Osteoblast (primary cell): ENCODE measurements around the gene CASP10. TPM values are rescaled to one million over a fixed set of nuclear protein-coding genes. Genes with fewer than 3 reads are reported as not detected.
A peak's percentile ranks its signal among the peaks of the same experiment; 100 is the strongest.

Source experiments
- DNase-seq: peaks from one replicate; pipeline ENCODE4 v3.0.0; 2011; ENCODE audit warnings: low spot score, mixed read lengths; ENCODE audit not compliant: insufficient read length; ENCODE audit errors: missing footprints
- H2AFZ ChIP-seq: 2 replicates; pipeline ENCODE4 v1.6.0; 2011; ENCODE audit warnings: mild to moderate bottlenecking, low read length
- H3K27ac ChIP-seq: 2 replicates; pipeline ENCODE4 v1.5.1; 2011; ENCODE audit warnings: mild to moderate bottlenecking, low read depth, low read length, moderate library complexity
- H3K27me3 ChIP-seq: 2 replicates; pipeline ENCODE4 v1.6.0; 2012; ENCODE audit warnings: mild to moderate bottlenecking, control low read depth, inconsistent platforms, low read length, moderate library complexity; ENCODE audit not compliant: insufficient read depth
- H3K36me3 ChIP-seq: 2 replicates; pipeline ENCODE4 v1.5.1; 2011; ENCODE audit warnings: mild to moderate bottlenecking, low read length, control low read depth, moderate library complexity; ENCODE audit not compliant: insufficient read depth
- H3K4me1 ChIP-seq: 2 replicates; pipeline ENCODE4 v1.5.1; 2011; ENCODE audit warnings: mild to moderate bottlenecking, low read length, control low read depth, moderate library complexity; ENCODE audit not compliant: insufficient read depth
- H3K4me2 ChIP-seq: 2 replicates; pipeline ENCODE4 v1.6.0; 2011; ENCODE audit warnings: mild to moderate bottlenecking, low read length; ENCODE audit not compliant: insufficient read depth
- H3K4me3 ChIP-seq: fragments of 200-600 bp; sonication (generic); 3 replicates; pipeline ENCODE4 v1.5.1; 2012; ENCODE audit warnings: mild to moderate bottlenecking, low read length, inconsistent platforms; ENCODE audit not compliant: insufficient read depth
- H3K79me2 ChIP-seq: 2 replicates; pipeline ENCODE4 v1.6.0; 2012; ENCODE audit warnings: mild to moderate bottlenecking, low read length, control low read depth, inconsistent platforms; ENCODE audit not compliant: insufficient read depth
- H3K9me3 ChIP-seq: 2 replicates; pipeline ENCODE4 v1.5.1; 2011; ENCODE audit warnings: low read depth, low read length, control low read depth
- H4K20me1 ChIP-seq: 2 replicates; pipeline ENCODE4 v1.6.0; 2012; ENCODE audit warnings: mild to moderate bottlenecking, low read length, control low read depth; ENCODE audit not compliant: insufficient read depth
- total RNA-seq: library from RNA; depleted of rRNA; stranded (reverse); fragments of >200 nt; gene quantifications from 2 replicates; pipeline ENCODE4 v1.2.3, GENCODE V29; 2012
- TF ChIP-seq, protein P1 (sequence below): IDR thresholded peaks from 2 replicates; pipeline ENCODE4 v1.5.1; 2011; ENCODE audit warnings: mild to moderate bottlenecking, low read depth, low read length, moderate library complexity; ENCODE audit errors: extremely low read depth

The CASP10 gene
- total RNA-seq, 1 donor = 3.3 TPM

DNA sequence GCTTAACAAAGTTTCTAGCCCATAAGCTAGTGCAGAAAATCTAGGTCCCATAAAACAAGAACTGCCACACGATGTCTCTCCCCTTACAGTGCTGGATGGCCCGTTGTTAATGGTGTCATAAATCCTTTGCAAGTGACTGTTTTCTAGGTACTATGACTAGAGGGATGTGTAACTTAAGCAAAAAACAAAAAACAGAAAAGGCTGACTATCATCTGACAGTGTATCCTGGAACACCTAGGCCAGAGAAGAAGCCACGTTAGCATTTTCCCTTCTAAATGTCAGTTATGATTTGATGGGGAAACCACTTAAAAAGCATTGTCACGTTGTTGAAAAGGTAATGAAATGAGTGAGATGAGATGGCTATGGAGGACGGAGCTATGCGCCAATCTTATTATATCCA lies 79.8 kb downstream of the CASP10 start:
- no peak overlapping the region for H3K4me3 ChIP-seq
- H3K4me2 ChIP-seq = peak overlapping the region; percentile 17
- peak; percentile 25 for DNase-seq
- no peaks in the 10 kb centered on the region for H3K9me3 ChIP-seq
- H3K79me2 ChIP-seq = peaks cover 63% of the 10 kb centered on the region
- TF ChIP-seq, protein P1, sequence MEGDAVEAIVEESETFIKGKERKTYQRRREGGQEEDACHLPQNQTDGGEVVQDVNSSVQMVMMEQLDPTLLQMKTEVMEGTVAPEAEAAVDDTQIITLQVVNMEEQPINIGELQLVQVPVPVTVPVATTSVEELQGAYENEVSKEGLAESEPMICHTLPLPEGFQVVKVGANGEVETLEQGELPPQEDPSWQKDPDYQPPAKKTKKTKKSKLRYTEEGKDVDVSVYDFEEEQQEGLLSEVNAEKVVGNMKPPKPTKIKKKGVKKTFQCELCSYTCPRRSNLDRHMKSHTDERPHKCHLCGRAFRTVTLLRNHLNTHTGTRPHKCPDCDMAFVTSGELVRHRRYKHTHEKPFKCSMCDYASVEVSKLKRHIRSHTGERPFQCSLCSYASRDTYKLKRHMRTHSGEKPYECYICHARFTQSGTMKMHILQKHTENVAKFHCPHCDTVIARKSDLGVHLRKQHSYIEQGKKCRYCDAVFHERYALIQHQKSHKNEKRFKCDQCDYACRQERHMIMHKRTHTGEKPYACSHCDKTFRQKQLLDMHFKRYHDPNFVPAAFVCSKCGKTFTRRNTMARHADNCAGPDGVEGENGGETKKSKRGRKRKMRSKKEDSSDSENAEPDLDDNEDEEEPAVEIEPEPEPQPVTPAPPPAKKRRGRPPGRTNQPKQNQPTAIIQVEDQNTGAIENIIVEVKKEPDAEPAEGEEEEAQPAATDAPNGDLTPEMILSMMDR = no peak
- peaks cover 51% of the 10 kb centered on the region for H3K4me1 ChIP-seq
- no peak overlapping the region for H3K27ac ChIP-seq
- H2AFZ ChIP-seq = peak overlapping the region; percentile 17
- H4K20me1 ChIP-seq = no peaks in the 10 kb centered on the region
- H3K36me3 ChIP-seq = no peaks in the 10 kb centered on the region
- H3K27me3 ChIP-seq = no peaks in the 10 kb centered on the region

DNA sequence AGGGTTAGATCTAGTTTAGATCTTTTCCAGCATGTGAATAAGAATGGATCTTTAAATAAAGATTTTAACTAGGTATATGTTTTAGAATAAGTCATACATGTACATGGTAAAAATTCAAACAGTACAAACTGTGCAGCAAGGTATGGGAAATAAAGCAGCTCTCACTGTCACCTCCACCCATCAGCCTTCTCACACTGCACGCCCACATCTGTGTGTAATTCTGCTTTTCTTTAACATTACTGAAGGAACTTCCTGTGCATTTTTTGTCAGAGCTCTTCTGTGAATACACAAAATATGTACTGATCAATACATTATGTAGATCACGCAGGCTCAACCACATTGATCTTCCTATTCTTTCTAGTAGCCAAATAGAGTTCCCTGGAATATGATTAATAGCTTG lies 80.8 kb downstream of the CASP10 start:
- peak overlapping the region; percentile 23 for H3K4me2 ChIP-seq
- H3K79me2 ChIP-seq = peaks cover 57% of the 10 kb centered on the region
- no peak overlapping the region for H3K4me3 ChIP-seq
- no peaks in the 10 kb centered on the region for H3K27me3 ChIP-seq
- H4K20me1 ChIP-seq = no peaks in the 10 kb centered on the region
- no peak overlapping the region for H3K27ac ChIP-seq
- DNase-seq = no peak
- no peak overlapping the region for H2AFZ ChIP-seq
- H3K9me3 ChIP-seq = no peaks in the 10 kb centered on the region
- H3K36me3 ChIP-seq = no peaks in the 10 kb centered on the region
- H3K4me1 ChIP-seq = peaks cover 45% of the 10 kb centered on the region
- TF ChIP-seq, protein P1 = no peak

DNA sequence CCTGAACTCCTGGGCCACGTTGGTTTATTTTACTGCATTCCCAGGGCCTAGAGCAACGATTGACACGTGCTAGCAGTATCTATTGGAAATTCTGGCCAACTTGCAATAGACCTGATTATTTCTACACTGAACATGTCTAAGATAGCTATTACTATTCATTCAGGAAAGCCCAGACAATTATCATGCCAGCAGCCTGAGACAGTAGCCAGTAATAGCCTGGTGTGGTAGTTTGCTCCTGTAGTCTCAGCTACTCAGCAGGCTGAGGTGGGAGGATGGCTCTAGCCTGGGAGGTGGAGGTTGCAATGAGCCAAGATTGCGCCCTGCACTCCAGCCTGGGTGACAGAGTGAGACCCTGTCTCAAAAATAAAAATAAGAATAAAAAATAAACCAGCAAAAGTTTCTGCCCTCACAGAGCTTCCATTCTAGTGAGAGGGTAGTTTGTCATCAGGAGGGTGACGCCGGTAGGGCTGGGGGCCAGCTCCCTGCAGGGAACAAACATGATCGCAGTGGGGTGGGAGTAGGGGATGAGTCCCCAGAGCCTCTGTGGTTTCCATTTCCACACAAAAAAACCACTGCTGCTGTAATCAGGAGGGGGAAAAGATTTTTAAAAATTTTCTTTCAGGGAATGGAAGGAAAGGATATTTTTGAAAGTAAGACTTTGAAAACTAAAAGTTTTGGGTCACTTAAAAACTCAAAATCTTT lies 81.7 kb downstream of the CASP10 start:
- TF ChIP-seq, protein P1 = no peak
- Histone ChIP-seq H3K27ac (no peak overlapping the region), H2AFZ (no peak overlapping the region), H3K79me2 (peaks cover 49% of the 10 kb centered on the region), H3K4me2 (peak overlapping the region; percentile 23), H3K36me3 (no peaks in the 10 kb centered on the region), H4K20me1 (no peaks in the 10 kb centered on the region), H3K27me3 (no peaks in the 10 kb centered on the region), H3K4me3 (no peak overlapping the region), H3K9me3 (no peaks in the 10 kb centered on the region), H3K4me1 (peaks cover 36% of the 10 kb centered on the region)
- peak; percentile 43 for DNase-seq

DNA sequence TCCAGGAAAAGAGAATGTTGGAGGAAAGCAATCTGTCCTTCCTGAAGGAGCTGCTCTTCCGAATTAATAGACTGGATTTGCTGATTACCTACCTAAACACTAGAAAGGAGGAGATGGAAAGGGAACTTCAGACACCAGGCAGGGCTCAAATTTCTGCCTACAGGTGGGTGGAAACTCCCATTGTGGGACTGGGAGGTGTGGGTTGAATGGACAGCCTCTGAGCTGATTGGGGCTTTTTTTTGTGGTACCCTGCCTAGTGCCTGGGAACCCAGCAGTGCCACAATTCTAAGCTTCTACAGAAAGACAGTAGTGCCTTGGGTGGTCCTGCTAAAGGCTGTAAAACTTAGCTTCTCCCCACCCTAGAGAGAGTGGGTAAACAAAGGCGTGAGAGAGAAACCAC lies 83.7 kb downstream of the CASP10 start:
- no peak for DNase-seq
- H3K9me3 ChIP-seq = no peaks in the 10 kb centered on the region
- no peak overlapping the region for H3K4me2 ChIP-seq
- H3K27ac ChIP-seq = no peak overlapping the region
- TF ChIP-seq, protein P1 = no peak
- H4K20me1 ChIP-seq = no peaks in the 10 kb centered on the region
- H3K36me3 ChIP-seq = no peaks in the 10 kb centered on the region
- H3K4me1 ChIP-seq = peaks cover 21% of the 10 kb centered on the region
- peaks cover 35% of the 10 kb centered on the region for H3K79me2 ChIP-seq
- H3K27me3 ChIP-seq = no peaks in the 10 kb centered on the region
- H2AFZ ChIP-seq = no peak overlapping the region
- H3K4me3 ChIP-seq = no peak overlapping the region
